Forelimb muscle (tissue), 1 donor: ENCODE data around the gene PRMT3. TPM values are rescaled to one million over a fixed set of nuclear protein-coding genes. Genes with fewer than 3 reads are reported as not detected.
"Not testable (repeated sequence)": the region's sequence is repeated elsewhere in the genome, so short reads cannot be mapped to it uniquely, and the experiment has no call there.

Experiments
- DNase-seq: peaks from one replicate; pipeline ENCODE4 v3.0.0-alpha.2; 2013; ENCODE audit warnings: low read depth
- polyA plus RNA-seq: library from polyadenylated mRNA; unstranded; fragments of 120-200 nt; gene quantifications from one replicate; pipeline ENCODE4 v1.2.1, GENCODE V29; 2013; ENCODE audit not compliant: insufficient read length

The PRMT3 gene
- polyA plus RNA-seq, 1 donor = 12.3 TPM

- no peak for DNase-seq
Measured at GRCh38 chr11:20457001-20457799, 69.7 kb downstream of the PRMT3 start.

GRCh38 chr11:20457934-20458680, 70.6 kb downstream of the PRMT3 start:
- DNase-seq = no peak

- DNase-seq = no peak
Measured at GRCh38 chr11:20458905-20459632, 71.6 kb downstream of the PRMT3 start.

- DNase-seq = no peak
Measured at GRCh38 chr11:20459865-20460264, 72.3 kb downstream of the PRMT3 start.

- no peak for DNase-seq
Measured at GRCh38 chr11:20464518-20464917, 77.0 kb downstream of the PRMT3 start.

- DNase-seq = no peak
Measured at GRCh38 chr11:20467487-20468185, 80.1 kb downstream of the PRMT3 start.

GRCh38 chr11:20470348-20470747, 82.8 kb downstream of the PRMT3 start:
- no peak for DNase-seq

DNA sequence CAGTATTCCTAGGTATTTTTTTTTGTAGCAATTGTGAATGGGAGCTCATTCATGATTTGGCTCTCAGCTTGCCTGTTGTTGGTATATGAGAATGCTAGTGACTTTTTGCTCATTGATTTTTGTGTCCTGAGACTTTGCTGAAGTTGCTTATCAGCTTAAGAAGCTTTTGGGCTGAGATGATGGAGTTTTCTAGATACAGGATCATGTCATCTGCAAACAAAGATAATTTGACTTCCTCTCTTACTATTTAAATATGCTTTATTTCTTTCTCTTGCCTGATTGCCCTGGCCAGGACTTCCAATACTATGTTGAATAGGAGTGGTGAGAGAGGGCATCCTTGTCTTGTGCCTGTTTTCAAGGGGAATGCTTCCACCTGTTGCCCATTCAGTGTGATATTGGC, 84.4 kb downstream of the PRMT3 start:
- DNase-seq = not testable (repeated sequence)

GRCh38 chr11:20474176-20474881, 86.8 kb downstream of the PRMT3 start:
- no peak for DNase-seq

GRCh38 chr11:20474882-20475517, 87.5 kb downstream of the PRMT3 start:
- no peak for DNase-seq

- no peak for DNase-seq
Measured at GRCh38 chr11:20477418-20478090, 90.0 kb downstream of the PRMT3 start.

- no peak for DNase-seq
Measured at GRCh38 chr11:20479513-20479912, 92.0 kb downstream of the PRMT3 start.

DNA sequence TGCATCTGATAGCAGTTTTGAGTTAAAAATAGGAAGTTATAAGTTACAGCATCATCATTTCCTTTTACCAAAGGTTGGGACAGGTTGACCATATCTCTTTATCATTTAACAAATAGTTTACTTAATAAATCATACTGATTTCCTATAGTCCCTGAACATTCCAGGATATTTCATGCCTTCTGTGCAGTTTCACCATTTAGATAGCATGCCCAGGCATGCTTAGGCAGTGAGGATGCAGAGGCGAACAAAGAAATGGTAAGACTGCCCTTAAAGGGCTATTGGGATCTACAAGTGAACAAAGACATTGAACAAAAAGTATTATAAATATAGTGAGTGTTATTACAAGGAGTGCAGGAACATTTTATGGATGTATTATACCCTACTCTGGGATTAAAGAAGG, 96.4 kb downstream of the PRMT3 start:
- DNase-seq = no peak

DNA sequence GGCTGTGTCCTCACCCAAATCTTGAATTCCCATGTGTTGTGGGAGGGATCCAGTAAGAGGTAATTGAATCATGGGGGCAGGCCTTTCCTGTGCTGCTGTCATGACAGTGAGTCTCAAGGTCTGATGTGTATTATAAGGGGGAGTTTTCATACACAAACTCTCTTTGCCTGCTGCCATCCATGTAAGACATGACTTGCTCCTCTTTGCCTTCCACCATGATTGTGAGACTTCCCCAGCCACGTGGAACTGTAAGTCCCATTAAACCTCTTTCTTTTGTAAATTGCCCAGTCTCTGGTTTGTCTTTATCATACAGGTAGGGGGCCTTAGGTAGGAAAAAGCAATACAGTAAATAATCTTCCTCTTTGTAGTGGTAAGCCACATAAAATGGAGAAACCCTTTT, 96.9 kb downstream of the PRMT3 start:
- not testable (repeated sequence) for DNase-seq

DNA sequence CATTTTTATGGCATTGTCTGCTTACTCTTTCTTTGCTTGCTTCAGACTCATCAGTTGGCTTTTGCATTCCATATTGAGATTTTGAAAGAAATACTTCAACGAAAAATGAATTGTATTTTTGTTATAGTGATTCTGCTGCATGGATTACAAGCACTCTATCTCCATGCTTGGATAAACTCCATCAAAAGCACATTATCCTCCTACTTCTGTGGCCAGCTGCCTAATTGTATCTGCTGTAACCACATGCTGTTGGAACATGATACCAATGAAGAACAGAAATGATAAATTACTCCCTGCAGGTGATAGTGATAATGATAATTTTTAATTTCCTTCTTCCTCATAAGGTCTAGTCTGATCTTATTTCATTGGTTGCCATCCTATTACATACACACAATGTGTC, 100.8 kb downstream of the PRMT3 start:
- DNase-seq = no peak

GRCh38 chr11:20489948-20490347, 102.4 kb downstream of the PRMT3 start:
- DNase-seq = no peak

GRCh38 chr11:20493340-20493739, 105.8 kb downstream of the PRMT3 start:
- DNase-seq = no peak

DNA sequence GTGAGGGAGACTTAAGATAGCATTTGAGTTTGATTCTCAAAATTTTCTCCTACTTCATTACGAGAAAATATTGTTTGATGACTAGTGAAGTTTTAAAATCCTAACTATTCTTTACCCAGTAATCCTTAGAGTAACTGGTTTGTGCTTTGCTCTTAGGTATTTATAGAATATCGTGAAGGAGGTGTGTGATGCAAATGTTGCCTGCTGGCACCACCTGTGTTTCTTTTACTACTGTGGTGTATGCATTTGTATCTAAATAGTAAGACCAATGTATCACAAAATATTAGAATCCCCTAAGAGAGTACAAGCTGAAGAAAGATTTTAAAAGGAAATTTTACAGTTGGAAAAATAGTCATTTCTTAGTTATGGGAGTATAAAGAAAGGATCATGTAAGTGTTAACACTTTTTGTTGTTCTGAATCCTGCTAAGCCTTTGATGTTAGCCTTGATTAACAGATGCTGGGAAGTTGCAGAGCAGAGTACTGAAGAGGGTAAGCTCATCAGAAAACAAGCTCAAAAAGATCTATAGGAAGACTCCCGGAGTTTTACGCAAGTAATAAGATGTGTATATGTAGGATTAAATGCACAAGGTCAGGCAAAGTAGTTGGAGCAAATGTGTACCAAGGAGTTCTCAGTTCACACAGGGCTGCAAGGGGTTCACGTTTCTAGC, 109.7 kb downstream of the PRMT3 start:
- DNase-seq = no peak

DNA sequence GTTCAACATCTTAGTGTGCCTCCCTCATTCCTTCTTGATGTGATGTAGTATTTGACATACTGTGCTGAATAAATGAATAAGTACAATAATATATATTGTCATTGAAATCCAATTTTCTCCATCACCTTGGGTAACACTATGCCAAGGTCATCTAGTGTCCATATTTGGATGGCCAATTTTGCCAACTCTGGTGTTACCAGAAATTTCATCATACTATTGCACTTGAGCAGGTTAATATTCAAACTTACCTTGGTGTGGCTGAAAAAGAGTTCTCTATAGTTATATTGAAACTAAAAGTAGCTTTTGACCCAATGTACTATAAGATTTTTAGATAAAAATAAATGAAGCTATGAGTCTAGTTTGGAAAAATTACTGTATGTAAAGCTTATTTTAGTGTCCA, 113.7 kb downstream of the PRMT3 start:
- no peak for DNase-seq

- DNase-seq = no peak
Measured at GRCh38 chr11:20501971-20502370, 114.5 kb downstream of the PRMT3 start.
